HG03095 (cell line): ENCODE results near the gene KRTAP6-3.

ENCODE experiments used
- ATAC-seq: cut with Tn5 transposase; IDR thresholded peaks from one replicate; pipeline ENCODE4 v1.9.1; 2021; ENCODE audit warnings: moderate library complexity; ENCODE audit not compliant: unreplicated experiment

KRTAP6-3 gene, protein sequence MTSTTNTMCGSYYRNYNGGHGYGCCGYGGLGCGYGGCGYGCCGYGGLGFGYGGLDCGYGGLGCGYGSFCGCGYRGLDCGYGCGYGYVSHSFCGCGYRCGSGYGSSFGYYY

DNA sequence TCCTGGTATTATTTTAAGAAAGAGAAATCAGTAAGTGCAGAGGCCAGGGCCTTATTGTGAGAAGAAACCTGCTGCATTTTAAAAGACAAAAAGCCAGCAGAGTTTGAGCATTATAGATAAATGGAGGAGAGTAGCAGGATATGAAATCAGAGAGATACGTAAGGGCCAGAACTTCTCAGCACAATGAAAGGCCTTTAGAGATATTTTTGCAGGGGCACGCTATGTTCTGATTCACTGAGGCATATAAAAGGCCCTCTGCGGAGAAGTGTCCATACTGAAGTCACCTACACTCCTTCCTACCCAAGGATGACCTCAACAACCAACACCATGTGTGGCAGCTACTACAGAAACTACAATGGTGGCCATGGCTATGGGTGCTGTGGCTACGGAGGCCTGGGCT is at the start of gene KRTAP6-3:
Gene KRTAP6-3 (plus strand): TSS at position 301 of the 400 bp plus-strand sequence. CDS start 6 bp downstream, at position 307.
- ATAC-seq = no peak

GRCh38 chr21:30552782-30553181 is 39.5 kb upstream of the KRTAP6-3 start:
- no peak for ATAC-seq

DNA sequence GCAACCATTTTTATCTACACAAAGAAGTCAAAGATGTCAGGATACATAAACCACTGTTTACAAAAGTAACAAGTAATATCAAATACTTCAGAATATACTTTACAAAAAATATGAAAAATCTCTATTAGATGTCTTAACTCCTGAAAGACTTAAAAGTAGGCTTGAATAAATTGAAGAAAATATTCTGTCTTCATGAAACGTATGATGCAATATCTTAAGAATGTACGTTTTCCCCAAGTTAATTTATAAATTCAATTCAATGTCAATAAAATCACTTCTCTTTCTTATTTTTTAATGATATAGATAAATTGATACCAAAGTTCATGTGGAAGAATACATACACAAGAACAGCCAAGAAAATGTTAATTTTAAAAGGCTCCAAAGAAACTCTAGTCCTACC is 37.1 kb upstream of the KRTAP6-3 start:
- no peak for ATAC-seq

DNA sequence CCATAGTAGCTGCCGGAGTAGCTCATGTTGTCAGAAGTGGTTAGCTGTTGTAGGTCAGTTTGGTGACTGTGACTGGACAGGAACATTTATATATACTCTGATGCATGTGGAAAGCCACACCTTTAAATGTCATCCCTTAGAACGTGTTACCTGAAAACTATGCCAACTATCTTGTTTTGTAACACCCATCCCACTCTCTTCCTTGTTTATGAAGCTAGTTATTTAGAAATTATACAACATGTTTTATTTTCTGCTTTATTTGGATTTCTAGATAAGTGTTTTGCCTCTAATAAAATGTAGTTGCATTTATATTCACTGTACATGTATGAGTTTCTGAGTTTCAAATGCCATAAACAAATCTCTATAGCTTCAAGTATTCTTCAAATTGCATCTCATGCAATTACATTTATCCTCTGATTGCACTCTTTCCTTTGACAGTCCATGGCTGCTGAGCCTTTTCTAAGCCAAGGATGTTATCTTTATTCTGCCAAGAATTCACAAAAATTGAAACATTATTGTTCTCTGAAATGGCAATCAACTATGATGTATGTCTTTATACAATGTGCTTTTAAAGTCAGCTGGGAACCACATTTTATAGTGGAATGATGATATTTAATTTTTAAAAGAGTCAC is 30.9 kb upstream of the KRTAP6-3 start, which contains the start of gene KRTAP19-7:
Gene KRTAP19-7 (minus strand): TSS at position 51 of the 632 bp plus-strand sequence. CDS start 25 bp downstream, at position 26.
- ATAC-seq = no peak

DNA sequence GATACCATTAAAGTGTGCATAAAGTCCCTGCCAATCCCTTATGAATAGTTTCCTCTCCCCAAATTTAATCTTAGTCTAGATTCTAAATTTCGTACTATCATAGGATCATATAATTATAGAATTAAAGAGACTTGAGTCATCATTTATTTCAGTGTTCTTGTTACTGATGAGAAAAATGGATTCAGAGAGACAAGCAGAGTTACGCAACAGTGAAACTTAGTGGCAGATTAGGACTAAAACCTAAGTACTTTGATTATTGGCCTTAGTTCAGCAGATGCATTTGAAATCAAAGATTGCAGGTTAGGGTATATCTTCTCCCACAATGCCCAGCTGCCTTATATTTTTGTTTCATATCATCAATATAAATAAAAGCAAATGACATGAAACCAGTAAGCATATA is 30.3 kb upstream of the KRTAP6-3 start:
- ATAC-seq = no peak

DNA sequence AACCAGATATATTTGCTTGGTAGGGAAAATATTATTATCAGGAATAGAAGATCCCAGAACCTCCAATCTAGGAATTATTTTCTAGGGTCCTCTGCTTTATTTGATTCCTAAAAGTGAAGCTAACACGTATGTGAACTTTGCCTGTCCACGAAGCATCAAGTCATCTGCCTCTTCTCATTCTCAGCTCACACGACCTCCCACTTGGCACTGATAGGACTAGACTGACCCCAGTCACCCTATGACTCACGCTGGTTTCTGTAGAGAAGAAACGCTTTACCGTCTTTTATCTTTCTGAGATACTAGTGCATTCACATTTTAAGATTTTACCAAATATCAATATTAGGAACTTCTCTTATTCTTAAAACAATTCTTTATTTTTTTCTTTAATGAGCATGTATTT is 29.2 kb upstream of the KRTAP6-3 start:
- no peak for ATAC-seq

GRCh38 chr21:30563630-30564029 is 28.6 kb upstream of the KRTAP6-3 start:
- no peak for ATAC-seq

- no peak for ATAC-seq
These were observed 24.6 kb upstream of the KRTAP6-3 start for GRCh38 chr21:30567617-30568016.

- ATAC-seq = no peak
These were observed 14.5 kb upstream of the KRTAP6-3 start for GRCh38 chr21:30577766-30578165.

GRCh38 chr21:30579346-30579745 is 12.9 kb upstream of the KRTAP6-3 start:
- ATAC-seq = no peak

- no peak for ATAC-seq
These were observed 12.1 kb upstream of the KRTAP6-3 start for GRCh38 chr21:30580132-30580531.

GRCh38 chr21:30582870-30583269 is 9.4 kb upstream of the KRTAP6-3 start:
- no peak for ATAC-seq

DNA sequence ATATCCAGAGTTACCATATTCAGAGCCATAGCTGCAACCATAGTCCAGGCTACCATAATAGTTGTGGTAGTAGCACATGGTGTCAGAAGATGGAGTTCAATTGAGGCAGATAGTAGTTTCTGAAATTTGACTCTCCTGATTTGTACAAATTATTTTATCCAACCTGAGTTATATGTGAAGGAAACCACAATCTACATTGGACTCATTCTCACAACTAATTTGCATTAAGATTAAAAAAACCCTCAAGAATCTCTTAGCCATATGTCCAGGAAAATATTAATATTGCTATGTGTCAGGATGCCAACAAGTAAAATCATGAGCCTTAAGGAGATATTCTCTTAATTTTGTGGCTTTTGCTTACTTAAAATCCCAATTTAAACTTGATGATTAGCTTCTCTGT is 1.9 kb upstream of the KRTAP6-3 start, which contains the start of gene KRTAP22-2:
Gene KRTAP22-2 (minus strand): TSS at position 101 of the 400 bp plus-strand sequence.
- no peak for ATAC-seq

- ATAC-seq = no peak
These were observed 6.6 kb downstream of the KRTAP6-3 start, which contains the start of gene KRTAP6-2 for GRCh38 chr21:30598802-30599201. TSS of gene KRTAP6-2 (minus strand) at chr21:30598902. CDS start at chr21:30598874, 28 bp downstream.

DNA sequence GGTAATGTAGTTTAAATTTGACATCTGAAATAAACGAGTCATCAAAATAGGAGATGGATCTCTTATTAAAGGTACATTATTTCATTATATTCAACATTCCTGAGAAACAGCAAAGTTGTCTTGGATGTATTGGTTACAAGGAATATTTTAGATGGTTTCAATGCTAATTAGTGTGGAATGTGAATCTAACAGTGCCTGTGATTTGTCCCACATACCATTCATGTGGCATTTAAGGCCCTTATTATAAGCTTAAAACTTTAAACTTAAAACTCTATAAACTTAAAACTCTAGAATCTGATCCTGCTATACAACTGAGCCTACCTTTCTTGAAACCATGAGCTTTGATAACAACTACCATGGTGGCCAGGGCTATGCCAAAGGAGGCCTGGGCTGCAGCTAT is 8.5 kb downstream of the KRTAP6-3 start, which contains the start of gene KRTAP22-1:
Gene KRTAP22-1 (plus strand): TSS at position 301 of the 400 bp plus-strand sequence.
- no peak for ATAC-seq

DNA sequence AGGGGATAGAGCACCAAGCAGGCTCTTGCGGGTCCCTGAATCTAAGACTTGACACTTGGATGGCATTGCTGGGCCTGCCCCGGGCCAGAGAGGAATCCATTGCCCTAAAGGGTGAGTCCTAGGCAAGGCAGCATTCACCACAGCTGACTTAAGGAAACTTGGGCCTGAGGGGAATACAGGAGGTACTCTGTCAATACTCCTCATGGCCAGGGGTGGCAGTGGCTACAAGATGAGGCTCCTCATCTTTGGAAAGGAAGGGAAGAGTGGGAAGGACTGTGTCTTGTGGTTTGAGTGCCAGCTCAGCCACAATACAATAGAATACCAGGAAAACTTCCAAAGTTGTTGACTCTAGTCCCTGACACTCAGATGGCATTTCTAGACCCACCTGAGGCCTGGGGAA is 13.7 kb downstream of the KRTAP6-3 start:
- no peak for ATAC-seq

GRCh38 chr21:30612132-30612531 is 19.9 kb downstream of the KRTAP6-3 start:
- ATAC-seq = no peak

GRCh38 chr21:30613836-30614235 is 21.6 kb downstream of the KRTAP6-3 start, which contains the start of gene KRTAP6-1:
TSS of gene KRTAP6-1 (minus strand) at chr21:30613930. CDS start at chr21:30613904, 26 bp downstream.
- ATAC-seq = no peak

- ATAC-seq = no peak
These were observed 23.0 kb downstream of the KRTAP6-3 start for GRCh38 chr21:30615199-30615598.

- no peak for ATAC-seq
These were observed 23.9 kb downstream of the KRTAP6-3 start, which contains the start of gene KRTAP20-1 for GRCh38 chr21:30616125-30616524. TSS of gene KRTAP20-1 (plus strand) at chr21:30616425. CDS start at chr21:30616455, 30 bp downstream.

GRCh38 chr21:30620080-30620479 is 27.8 kb downstream of the KRTAP6-3 start:
- ATAC-seq = no peak

DNA sequence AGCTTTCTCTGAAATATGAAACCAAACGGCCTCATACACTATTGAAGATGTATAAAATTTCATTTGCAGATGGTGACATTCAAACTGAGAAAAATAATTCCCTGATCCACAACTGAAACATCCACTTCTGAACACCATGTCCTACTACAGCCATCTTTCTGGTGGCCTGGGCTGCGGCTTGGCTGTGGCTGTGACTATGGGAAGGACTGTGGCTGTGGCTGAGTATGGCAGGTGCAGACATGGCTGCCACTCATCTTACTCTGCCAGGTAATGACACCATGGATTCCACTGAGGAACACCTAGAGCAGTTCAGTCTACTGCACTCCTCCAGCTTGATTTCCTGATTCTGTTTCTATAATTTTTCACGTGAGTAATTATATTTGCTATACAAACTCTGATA is 28.3 kb downstream of the KRTAP6-3 start, which contains the start of gene KRTAP20-4:
Gene KRTAP20-4 (plus strand): TSS at position 106 of the 400 bp plus-strand sequence.
- ATAC-seq = no peak
